Measurements from ENCODE around the gene CEP85. TPM values are rescaled to one million over a fixed set of nuclear protein-coding genes. Genes with fewer than 3 reads are reported as not detected.
A peak's percentile ranks its signal among the peaks of the same experiment; 100 is the strongest.
"Not testable (repeated sequence)": the region's sequence is repeated elsewhere in the genome, so short reads cannot be mapped to it uniquely, and the experiment has no call there.

Gene CEP85
- total RNA-seq, 1 donor from 2014 or later, result 25.8 TPM

GRCh38 chr1:26286064-26286416 lies 52.0 kb downstream of the CEP85 start:
- no peak for DNase-seq (ENCODE audit: low spot score)
- intact Hi-C loops (cut with DNase I), result loop anchor here (5.0 kb wide), 1 partner anchor 76 kb away; no protein-coding TSS in a partner anchor

DNA sequence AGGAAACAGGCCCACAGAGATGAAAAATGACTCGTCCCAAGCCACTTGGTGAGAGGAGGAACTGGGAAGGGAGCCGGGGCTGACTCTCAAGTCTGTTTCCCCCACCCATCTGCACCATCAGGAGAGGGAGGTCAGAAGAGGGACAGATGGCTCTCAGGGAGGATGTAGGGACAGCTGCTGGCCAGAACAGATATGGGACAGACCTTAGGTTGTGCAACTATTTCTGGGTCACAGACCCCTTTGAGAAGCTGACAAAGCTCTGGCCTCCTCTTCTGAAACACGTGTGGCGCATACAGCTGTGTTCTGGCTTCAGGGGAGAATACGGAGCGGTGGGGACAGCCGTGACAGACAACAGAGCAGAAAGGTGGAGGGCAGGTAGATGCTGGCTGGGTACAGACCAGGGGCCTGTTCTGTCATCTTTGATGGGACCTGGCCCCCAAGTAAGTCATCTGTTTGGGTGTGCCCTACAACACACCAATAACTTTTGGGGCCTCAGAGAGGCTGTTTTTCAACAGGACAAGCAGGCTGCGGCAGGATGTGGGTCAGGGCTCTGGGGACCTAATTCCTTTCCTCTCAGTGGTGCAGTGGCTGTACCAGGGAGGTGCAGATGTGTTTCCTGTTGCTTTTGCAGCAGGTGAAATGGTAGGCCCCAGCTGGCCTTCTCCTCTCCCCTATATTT lies 53.2 kb downstream of the CEP85 start:
- DNase-seq (ENCODE audit: low spot score), result peak; percentile 15
- intact Hi-C loops (cut with DNase I), result loop anchor here (1.0 to 5.0 kb wide), 2 partner anchors 34 to 75 kb away; no protein-coding TSS in a partner anchor

DNA sequence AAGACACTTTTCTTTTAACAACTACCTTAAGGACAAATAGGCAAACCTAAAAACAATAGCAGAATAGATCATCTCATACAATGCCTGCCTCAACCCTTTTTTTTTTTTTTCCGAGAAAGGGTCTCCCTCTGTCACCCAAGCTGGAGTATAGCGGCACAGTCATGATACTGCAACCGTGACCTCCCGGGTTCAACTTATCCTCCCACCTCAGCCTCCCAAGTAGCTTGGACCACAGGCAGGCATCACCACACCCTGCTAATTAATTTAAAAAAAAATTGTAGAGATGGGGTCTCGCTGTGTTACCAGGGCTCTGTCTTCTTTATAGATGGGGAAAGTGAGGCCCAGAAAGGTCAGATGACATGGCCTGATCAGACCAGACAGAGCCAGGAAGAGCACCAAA lies 53.8 kb downstream of the CEP85 start:
- no peak for DNase-seq (ENCODE audit: low spot score)
- intact Hi-C loops (cut with DNase I), result loop anchor here (1.0 to 5.0 kb wide), 2 partner anchors 33 to 74 kb away; no protein-coding TSS in a partner anchor

DNA sequence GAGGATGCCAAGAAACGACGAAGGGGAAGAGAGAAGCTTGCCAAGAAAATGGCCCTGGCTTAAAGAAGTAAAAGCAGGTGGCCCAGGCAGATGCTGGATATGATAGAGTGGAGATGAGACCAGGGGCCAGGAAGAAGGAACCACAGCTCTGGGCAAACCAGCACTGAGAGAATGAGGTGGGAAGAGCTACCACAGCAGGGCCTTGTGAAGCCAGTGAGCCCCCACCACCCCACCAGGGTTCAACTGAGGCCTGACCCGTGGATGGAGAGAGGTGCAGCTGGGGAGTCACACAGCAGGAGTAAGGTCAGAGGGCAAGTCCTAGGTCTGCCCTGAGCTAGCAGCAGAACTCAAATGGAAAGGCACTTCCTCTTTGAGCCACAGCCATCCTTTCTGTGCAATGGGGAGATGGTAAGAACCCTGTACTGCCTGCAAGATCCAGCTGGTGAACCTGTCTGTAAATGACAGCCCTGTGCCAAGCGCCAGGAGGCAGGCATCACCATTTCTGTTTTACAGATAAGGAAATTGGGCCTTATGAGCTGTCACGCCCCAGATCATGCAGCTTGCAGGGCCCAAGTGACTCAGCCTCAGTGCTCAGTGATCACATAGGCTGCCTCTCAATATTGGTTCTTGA lies 54.4 kb downstream of the CEP85 start:
- intact Hi-C loops (cut with DNase I), result loop anchor here (5.0 kb wide), 1 partner anchor 74 kb away; no protein-coding TSS in a partner anchor
- DNase-seq (ENCODE audit: low spot score), result no peak

GRCh38 chr1:26289158-26290059 lies 55.4 kb downstream of the CEP85 start:
- intact Hi-C loops (cut with DNase I), result loop anchor here (5.0 kb wide), 1 partner anchor 73 kb away; no protein-coding TSS in a partner anchor
- DNase-seq (ENCODE audit: low spot score), result peak; percentile 87

DNA sequence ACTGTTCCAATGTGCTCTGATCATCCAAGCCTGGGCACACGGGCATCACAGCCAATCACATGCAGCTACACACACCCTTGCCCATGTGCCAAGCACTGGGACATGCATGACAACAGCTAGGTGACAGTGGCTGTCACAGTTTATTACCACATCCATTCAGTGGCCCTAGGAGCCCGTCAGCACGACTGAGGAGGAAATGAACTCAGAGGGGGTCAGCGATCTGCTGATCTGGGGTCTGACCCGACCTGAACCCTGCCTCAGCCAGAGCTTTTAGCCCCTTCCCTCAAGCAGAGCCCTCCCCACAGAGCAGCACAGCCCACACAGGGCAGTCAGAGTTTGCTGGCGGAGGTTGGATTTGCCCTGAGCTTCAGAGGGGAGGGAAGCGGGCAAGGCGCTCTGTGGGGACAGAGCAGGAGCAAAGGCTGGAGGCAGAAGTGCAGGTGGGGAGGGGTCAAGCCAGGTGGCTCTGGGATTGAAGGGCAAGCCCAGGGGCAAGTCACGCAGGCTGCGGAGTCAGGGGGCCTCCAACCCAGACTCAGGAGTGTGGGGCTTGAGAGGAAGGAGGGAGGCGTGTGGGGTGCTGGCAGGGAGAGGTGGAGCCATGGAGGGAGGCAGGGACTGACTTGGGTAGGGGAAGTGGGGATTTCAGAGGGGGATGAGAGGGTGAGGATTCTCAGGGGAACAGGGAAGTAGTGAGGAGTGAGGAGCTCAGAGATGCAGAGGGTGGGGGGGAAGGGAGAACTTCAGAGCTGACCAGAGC lies 56.3 kb downstream of the CEP85 start:
- intact Hi-C loops (cut with DNase I), result no loop called here
- peak; percentile 76 for DNase-seq (ENCODE audit: low spot score)

DNA sequence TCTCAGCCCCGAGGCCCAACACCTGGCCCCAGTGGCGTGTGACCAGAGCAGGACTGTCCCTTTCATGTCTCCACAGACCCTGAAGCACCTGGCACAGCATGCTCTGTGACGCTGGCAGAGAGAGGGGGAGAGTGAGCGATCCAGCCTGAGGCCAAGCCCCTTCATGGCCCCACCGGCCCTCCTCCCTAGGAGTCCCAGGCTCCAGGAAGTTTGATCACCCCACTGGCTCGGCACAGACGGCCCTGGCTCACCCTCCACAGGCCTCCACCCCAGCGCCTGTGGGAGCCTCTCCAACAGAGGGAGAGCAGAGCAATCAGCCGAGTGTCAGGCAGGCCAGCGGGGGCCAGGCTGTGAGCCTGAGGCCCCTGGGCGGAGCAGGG lies 56.9 kb downstream of the CEP85 start:
- intact Hi-C loops (cut with DNase I), result no loop called here
- DNase-seq (ENCODE audit: low spot score), result no peak

DNA sequence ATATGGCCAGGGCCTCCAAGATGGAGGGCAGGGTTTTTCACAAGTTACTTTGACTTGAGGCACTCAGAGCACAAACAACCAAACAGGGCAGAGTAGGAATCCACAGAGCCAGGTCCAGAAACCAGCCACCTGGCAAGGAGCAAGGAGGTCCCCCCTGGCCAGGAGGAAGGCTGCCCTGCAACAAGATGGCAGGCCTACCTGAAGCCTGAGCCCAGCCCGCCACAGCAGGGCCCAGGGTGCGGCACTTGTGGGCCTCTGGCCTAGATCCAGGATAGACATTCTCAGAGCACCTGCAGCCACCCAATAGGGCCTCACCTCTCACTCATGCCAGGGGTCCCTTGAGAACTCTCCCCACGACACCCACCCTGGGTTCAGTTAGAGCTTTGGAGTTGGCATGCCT lies 57.4 kb downstream of the CEP85 start:
- peak; percentile 27 for DNase-seq (ENCODE audit: low spot score)
- intact Hi-C loops (cut with DNase I), result no loop called here

DNA sequence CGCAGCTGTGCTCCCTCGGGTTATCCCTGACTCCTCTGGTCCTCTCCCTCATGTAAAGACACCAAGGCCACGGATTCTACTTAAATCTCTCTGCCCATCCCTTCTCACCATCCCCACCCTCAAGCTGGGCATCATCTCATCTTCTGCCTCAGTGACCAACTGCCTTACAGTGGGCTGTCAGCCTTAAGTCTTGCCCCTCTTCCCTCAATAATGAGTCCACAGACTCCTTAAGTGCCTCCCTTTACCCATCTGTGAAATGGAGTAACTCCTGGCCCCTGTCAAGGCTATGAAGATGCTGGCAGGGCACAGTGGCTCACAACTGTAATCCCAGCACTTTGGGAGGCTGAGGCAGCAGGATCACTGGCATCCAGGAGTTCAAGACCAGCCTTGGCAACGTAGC lies 57.9 kb downstream of the CEP85 start:
- no peak for DNase-seq (ENCODE audit: low spot score)
- intact Hi-C loops (cut with DNase I), result no loop called here

GRCh38 chr1:26292735-26293134 lies 58.7 kb downstream of the CEP85 start:
- intact Hi-C loops (cut with DNase I); DNase-seq (ENCODE audit: low spot score): not testable (repeated sequence)

DNA sequence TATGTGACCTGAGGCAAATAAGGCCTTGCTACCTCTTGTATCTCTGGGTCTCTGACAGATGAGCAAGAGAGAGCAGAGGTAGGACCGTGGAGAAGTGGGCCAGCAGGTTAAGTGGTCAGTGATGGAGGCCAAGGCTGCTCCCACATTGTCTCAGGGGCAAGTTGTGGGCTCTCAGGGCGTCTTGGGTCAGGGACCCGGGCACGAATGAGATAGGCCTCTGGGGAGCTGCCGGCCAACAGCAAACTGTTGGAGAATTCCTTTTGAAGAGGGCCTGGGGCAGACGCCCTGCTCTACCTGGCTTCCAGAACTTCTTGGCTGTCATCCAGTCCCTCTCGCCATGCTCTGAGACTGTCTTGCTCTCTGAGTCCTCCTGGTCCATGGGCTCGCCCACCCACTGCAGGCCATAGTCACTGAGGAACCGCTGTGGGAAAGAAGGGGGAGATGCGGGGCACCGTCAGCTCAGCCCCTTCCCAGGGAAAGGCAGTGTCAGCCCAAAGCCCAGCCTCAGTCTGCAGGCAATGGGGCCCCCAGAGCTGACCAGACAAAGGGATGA lies 60.0 kb downstream of the CEP85 start:
- DNase-seq (ENCODE audit: low spot score), result no peak
- intact Hi-C loops (cut with DNase I), result no loop called here

- intact Hi-C loops (cut with DNase I), result no loop called here
- DNase-seq (ENCODE audit: low spot score), result no peak
These were observed 61.5 kb downstream of the CEP85 start for GRCh38 chr1:26295194-26296138.

DNA sequence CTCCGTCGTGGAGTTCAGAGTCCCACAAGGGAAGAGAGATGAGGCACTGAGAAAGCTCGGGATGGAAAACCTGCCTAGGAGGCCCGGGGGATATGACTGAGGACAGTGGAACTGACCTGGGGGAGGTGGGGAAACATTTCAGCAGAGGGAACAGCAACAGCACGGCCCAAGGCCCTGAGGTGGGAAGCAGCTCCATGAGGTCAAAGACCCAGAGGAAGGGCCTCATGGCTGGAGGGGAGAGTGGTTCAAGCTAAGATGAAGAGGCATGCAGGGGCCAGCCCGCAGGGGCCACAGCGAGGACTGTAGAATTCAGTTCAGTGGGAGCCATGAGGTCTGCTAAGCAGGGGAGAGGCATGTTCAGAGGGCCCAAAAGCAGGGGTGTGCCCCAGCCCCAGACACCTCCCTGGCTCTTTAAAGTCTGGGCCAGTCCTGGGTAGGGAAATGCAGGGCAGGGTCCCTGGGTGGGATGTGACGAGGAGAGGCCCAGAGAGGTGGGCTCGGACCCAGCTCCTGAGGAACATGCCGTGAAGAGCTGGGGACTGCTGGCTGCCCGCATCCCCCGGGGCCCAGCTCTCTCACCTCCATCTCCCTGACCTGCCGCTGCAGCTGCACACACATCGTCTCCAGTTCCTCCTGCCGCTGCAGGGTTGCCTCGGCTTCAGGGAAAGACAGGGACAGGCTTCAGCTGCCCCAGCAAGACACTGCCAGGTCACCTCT lies 62.5 kb downstream of the CEP85 start:
- no peak for DNase-seq (ENCODE audit: low spot score)
- intact Hi-C loops (cut with DNase I), result no loop called here

GRCh38 chr1:26297057-26297790 lies 63.2 kb downstream of the CEP85 start:
- intact Hi-C loops (cut with DNase I), result no loop called here
- DNase-seq (ENCODE audit: low spot score), result no peak

DNA sequence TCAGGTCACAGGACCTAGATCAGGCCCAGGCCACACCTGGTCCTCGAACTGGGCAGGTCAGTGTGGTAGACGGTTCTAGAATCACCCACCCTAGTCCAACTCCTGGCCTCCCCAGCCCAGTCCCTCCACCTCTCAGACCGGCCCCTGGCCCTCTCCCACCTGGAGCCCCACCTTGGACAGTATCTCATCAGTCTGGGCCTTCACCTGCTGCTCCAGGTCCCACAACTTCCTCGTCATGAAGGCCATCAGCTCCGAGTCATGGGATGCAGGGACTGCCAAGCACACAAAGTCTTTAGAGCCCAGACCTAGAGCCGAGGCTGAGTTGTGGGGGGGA lies 63.8 kb downstream of the CEP85 start:
- intact Hi-C loops (cut with DNase I), result no loop called here
- DNase-seq (ENCODE audit: low spot score), result no peak

DNA sequence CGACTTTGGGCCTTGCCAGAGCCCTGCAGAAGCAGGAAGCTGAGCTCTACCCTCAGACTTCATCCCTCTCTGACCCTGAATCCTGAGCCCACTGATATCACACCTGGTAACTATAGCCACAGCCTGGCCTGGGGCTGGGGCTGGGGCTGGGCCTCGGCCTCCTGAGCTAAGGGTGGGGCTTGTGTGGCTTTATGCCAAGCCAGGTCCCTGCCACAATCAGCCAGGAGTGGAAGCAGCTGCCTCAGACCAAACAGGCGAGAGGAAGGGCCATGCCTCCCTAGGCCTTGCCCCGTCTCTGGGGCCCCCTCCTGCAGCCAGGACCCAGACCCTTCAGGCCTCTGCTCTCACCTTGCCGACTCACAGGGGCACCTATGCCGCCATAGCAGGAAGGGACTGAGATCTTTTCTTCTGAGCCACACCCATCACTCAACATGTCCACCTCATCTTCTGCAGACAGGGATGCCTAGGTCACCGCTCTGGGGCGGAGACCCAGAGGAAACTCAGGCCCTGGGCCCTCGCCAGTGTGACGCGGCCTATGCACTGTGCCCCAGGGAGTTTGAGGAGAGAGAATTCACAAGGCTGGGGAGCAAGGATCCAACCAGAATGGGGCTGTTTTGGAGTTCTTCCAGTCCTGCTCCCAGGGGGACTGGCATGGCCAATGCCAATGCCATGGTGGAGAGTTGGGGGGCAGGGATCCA lies 66.7 kb downstream of the CEP85 start:
- intact Hi-C loops (cut with DNase I), result no loop called here
- no peak for DNase-seq (ENCODE audit: low spot score)

All from cardiac septum (tissue), 1 donor.